Right renal cortex interstitium (tissue), 3 donors: ENCODE results near the gene GOLPH3. TPM values are rescaled to one million over a fixed set of nuclear protein-coding genes. Genes with fewer than 3 reads are reported as not detected.
"Not testable (repeated sequence)": the region's sequence is repeated elsewhere in the genome, so short reads cannot be mapped to it uniquely, and the experiment has no call there.

ENCODE experiments used
- DNase-seq, 3 donors: peaks; one replicate each; pipeline ENCODE4 v3.0.0-alpha.2; 2013; ENCODE audit warnings: low read depth in 3 of 3, low spot score in 2 of 3
- polyA plus RNA-seq, 3 donors: library from polyadenylated mRNA; unstranded; fragments of 120-200 nt; gene quantifications; one replicate each; pipeline ENCODE4 v1.2.1, GENCODE V29; 2013; ENCODE audit not compliant: insufficient read length in 3 of 3

Gene GOLPH3
- 10 to 100 TPM; 93.0 to 94.5 (median 93.5) TPM for polyA plus RNA-seq

- peak; percentile 66 to 74 (median 73) for DNase-seq
Observed at GRCh38 chr5:32174011-32174870, at the start of gene GOLPH3. Gene GOLPH3, minus strand, starts transcription at chr5:32174319. Its CDS starts 285 bp downstream, at chr5:32174034.

GRCh38 chr5:32222723-32223470, 48.8 kb upstream of the GOLPH3 start:
- no peak for DNase-seq

GRCh38 chr5:32217886-32218396, 43.8 kb upstream of the GOLPH3 start:
- no peak for DNase-seq

- DNase-seq, result not testable (repeated sequence)
Observed at GRCh38 chr5:32214344-32214743, 40.2 kb upstream of the GOLPH3 start.

- DNase-seq, result no peak
Observed at GRCh38 chr5:32210151-32210550, 36.0 kb upstream of the GOLPH3 start.

GRCh38 chr5:32208837-32209236, 34.7 kb upstream of the GOLPH3 start:
- not testable (repeated sequence) for DNase-seq

- DNase-seq, result no peak
Observed at GRCh38 chr5:32207355-32207634, 33.2 kb upstream of the GOLPH3 start.

GRCh38 chr5:32206509-32207354, 32.6 kb upstream of the GOLPH3 start:
- DNase-seq, result no peak

GRCh38 chr5:32206053-32206452, 31.9 kb upstream of the GOLPH3 start:
- no peak for DNase-seq

GRCh38 chr5:32202394-32202793, 28.3 kb upstream of the GOLPH3 start:
- no peak for DNase-seq

- DNase-seq, result no peak
Observed at GRCh38 chr5:32201122-32201753, 27.1 kb upstream of the GOLPH3 start.

GRCh38 chr5:32197032-32197431, 22.9 kb upstream of the GOLPH3 start:
- no peak for DNase-seq

GRCh38 chr5:32195265-32195664, 21.1 kb upstream of the GOLPH3 start:
- no peak for DNase-seq

GRCh38 chr5:32193591-32193990, 19.5 kb upstream of the GOLPH3 start:
- DNase-seq, result no peak

GRCh38 chr5:32190095-32190494, 16.0 kb upstream of the GOLPH3 start:
- peak in 1 of 3 donors; percentile 43 for DNase-seq

GRCh38 chr5:32187675-32188074, 13.6 kb upstream of the GOLPH3 start:
- DNase-seq, result no peak

- no peak for DNase-seq
Observed at GRCh38 chr5:32182463-32183063, 8.4 kb upstream of the GOLPH3 start.

GRCh38 chr5:32173267-32174010, 680 bp downstream of the GOLPH3 start:
- DNase-seq, result peak; percentile 51 to 62 (median 60)

GRCh38 chr5:32172923-32173266, 1.2 kb downstream of the GOLPH3 start:
- DNase-seq, result no peak
